HEK293T (cell line): Measurements from ENCODE around the gene RBP5.

Source experiments
- CTCF ChIA-PET: fragments of 350-600 bp; formaldehyde crosslinking; extraction: SDS; loops from one replicate; lab custom pipeline; 2021; ENCODE audit warnings: antibody characterized with exemption, inconsistent platforms; lab: Yijun Ruan, JAX
- POLR2A ChIA-PET: fragments of 350-600 bp; formaldehyde crosslinking; extraction: SDS; loops from one replicate; lab custom pipeline; 2020; ENCODE audit warnings: antibody characterized with exemption, inconsistent platforms; lab: Yijun Ruan, JAX
- DNase-seq: peaks from one replicate; pipeline ENCODE4 v3.0.0; 2012; ENCODE audit warnings: mixed read lengths; ENCODE audit errors: extremely low spot score
- ARNT ChIP-seq: fragments of 450-650 bp; IDR thresholded peaks from 2 replicates; pipeline ENCODE4 v1.6.1; 2017; ENCODE audit warnings: mild to moderate bottlenecking
- BHLHE40 ChIP-seq: fragments of 450-650 bp; IDR thresholded peaks from 2 replicates; pipeline ENCODE4 v1.6.1; 2016; ENCODE audit warnings: mild to moderate bottlenecking, moderate library complexity, borderline replicate concordance
- CTBP1 ChIP-seq: fragments of 450-650 bp; IDR thresholded peaks from 2 replicates; pipeline ENCODE4 v1.6.1; 2016; ENCODE audit warnings: borderline replicate concordance
- ELF4 ChIP-seq: fragments of 450-650 bp; IDR thresholded peaks from 2 replicates; pipeline ENCODE4 v1.6.1; 2017; ENCODE audit warnings: antibody characterized with exemption
- FOXA1 ChIP-seq: fragments of 450-650 bp; IDR thresholded peaks from 2 replicates; pipeline ENCODE4 v1.6.1; 2016; ENCODE audit warnings: mild to moderate bottlenecking
- FOXK2 ChIP-seq: fragments of 450-650 bp; IDR thresholded peaks from 2 replicates; pipeline ENCODE4 v1.6.1; 2016; ENCODE audit warnings: mild to moderate bottlenecking
- FOXM1 ChIP-seq: fragments of 450-650 bp; IDR thresholded peaks from 2 replicates; pipeline ENCODE4 v1.6.1; 2017; ENCODE audit warnings: mild to moderate bottlenecking, borderline replicate concordance
- HDGF ChIP-seq: fragments of 450-650 bp; IDR thresholded peaks from 2 replicates; pipeline ENCODE4 v1.6.1; 2017; ENCODE audit warnings: antibody characterized with exemption, borderline replicate concordance
- L3MBTL2 ChIP-seq: fragments of 450-650 bp; conservative IDR thresholded peaks from 2 replicates; pipeline ENCODE4 v1.6.1; 2016; ENCODE audit warnings: mild to moderate bottlenecking
- LEF1 ChIP-seq: fragments of 450-650 bp; IDR thresholded peaks from 2 replicates; pipeline ENCODE4 v1.6.1; 2017; ENCODE audit warnings: mild to moderate bottlenecking, borderline replicate concordance
- NFRKB ChIP-seq: fragments of 450-650 bp; IDR thresholded peaks from 2 replicates; pipeline ENCODE4 v1.6.1; 2016; ENCODE audit warnings: mild to moderate bottlenecking, moderate library complexity
- SP1 ChIP-seq: fragments of 450-650 bp; IDR thresholded peaks from 2 replicates; pipeline ENCODE4 v1.6.1; 2017
- SUZ12 ChIP-seq: fragments of 450-650 bp; IDR thresholded peaks from 2 replicates; pipeline ENCODE4 v1.6.1; 2016; ENCODE audit warnings: mild to moderate bottlenecking
- TARDBP ChIP-seq: fragments of 450-650 bp; IDR thresholded peaks from 2 replicates; pipeline ENCODE4 v1.6.1; 2016
- ZNF384 ChIP-seq: fragments of 450-650 bp; IDR thresholded peaks from 2 replicates; pipeline ENCODE4 v1.6.1; 2016
- TF ChIP-seq, protein P1 (sequence below): fragments of 450-650 bp; IDR thresholded peaks from 2 replicates; pipeline ENCODE4 v1.6.1; 2016

Gene RBP5

DNA sequence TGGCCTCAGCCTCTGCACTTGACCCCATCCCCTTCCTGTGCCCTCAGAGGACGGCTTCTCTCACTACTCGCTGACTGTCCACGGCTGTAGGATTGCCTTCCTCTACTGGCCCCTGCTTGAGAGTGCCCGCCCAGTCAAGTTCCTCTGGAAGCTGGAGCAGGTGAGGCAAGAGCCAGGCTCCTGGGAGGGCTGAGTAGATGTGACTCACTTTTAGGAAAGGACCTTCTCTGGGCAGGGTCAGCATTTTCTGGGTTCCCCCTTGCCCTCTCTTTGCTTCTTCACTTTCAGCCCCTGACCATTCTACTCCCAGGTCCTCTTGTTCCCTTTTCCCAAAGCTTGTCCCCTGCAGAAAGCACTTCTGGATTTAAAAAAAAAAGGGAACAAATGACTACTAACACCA is 9.2 kb upstream of the RBP5 start:
- ChIA-PET POLR2A (no interaction called here), CTCF (no interaction called here)
- TF ChIP-seq FOXK2 (no peak), NFRKB (no peak), SP1 (no peak), L3MBTL2 (no peak), LEF1 (no peak), ARNT (no peak), ELF4 (no peak), HDGF (no peak), SUZ12 (no peak), FOXA1 (no peak), ZNF384 (no peak), TARDBP (no peak), CTBP1 (no peak), BHLHE40 (no peak), FOXM1 (no peak)
- TF ChIP-seq, protein P1, sequence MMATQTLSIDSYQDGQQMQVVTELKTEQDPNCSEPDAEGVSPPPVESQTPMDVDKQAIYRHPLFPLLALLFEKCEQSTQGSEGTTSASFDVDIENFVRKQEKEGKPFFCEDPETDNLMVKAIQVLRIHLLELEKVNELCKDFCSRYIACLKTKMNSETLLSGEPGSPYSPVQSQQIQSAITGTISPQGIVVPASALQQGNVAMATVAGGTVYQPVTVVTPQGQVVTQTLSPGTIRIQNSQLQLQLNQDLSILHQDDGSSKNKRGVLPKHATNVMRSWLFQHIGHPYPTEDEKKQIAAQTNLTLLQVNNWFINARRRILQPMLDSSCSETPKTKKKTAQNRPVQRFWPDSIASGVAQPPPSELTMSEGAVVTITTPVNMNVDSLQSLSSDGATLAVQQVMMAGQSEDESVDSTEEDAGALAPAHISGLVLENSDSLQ, result no peak
- no peak for DNase-seq

DNA sequence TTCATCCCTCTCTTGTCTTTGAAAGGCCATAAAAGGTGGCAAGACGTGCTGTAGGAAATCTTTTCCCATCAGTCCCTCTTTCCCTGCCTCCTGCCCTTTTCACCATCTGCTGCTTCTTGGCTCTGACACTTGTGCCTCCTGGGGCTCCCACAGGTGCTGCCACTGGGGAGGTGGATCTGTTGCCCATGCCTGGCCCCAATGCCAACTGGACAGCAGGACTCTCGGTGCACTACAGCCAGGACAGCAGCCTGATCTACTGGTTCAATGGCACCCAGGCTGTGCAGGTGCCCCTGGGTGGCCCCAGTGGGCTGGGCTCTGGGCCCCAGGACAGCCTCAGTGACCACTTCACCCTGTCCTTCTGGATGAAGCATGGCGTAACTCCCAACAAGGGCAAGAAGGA is 8.0 kb upstream of the RBP5 start:
- TF ChIP-seq TARDBP (no peak), LEF1 (no peak), FOXA1 (no peak), FOXM1 (no peak), BHLHE40 (no peak), FOXK2 (no peak), CTBP1 (no peak), ARNT (no peak), L3MBTL2 (no peak), ZNF384 (no peak), SP1 (no peak), NFRKB (no peak), HDGF (no peak)
- TF ChIP-seq, protein P1, result no peak
- CTCF ChIA-PET, result interaction anchor here (1.3 kb wide), 1 partner anchor 8 kb away, joined by 3 read pairs; no protein-coding TSS in a partner anchor
- POLR2A ChIA-PET, result no interaction called here
- DNase-seq, result no peak

DNA sequence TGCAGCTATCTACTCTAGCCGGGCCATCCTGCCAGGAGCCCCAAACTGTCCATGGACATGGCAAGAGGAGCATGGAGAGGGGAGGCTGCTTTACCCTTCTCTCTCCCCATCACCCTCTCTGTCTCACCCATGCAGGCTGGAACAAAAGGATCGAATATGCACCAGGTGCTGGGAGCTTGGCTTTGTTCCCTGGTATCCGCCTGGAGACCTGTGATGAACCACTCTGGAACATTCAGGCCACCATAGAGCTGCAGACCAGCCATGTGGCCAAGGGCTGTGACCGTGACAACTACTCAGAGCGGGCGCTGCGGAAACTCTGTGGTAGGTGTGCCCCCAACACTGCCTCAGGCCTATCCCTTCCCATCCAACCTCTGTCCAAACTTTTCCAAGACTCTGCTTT is 7.4 kb upstream of the RBP5 start:
- ChIA-PET POLR2A (no interaction called here), CTCF (interaction anchor here (1.3 kb wide), 1 partner anchor 8 kb away, joined by 3 read pairs; no protein-coding TSS in a partner anchor)
- TF ChIP-seq HDGF (no peak), FOXA1 (no peak), ARNT (no peak), TARDBP (no peak), ZNF384 (no peak), NFRKB (no peak), LEF1 (no peak), L3MBTL2 (no peak), ELF4 (no peak), FOXK2 (no peak), SP1 (no peak)
- TF ChIP-seq, protein P1, result no peak
- no peak for DNase-seq

DNA sequence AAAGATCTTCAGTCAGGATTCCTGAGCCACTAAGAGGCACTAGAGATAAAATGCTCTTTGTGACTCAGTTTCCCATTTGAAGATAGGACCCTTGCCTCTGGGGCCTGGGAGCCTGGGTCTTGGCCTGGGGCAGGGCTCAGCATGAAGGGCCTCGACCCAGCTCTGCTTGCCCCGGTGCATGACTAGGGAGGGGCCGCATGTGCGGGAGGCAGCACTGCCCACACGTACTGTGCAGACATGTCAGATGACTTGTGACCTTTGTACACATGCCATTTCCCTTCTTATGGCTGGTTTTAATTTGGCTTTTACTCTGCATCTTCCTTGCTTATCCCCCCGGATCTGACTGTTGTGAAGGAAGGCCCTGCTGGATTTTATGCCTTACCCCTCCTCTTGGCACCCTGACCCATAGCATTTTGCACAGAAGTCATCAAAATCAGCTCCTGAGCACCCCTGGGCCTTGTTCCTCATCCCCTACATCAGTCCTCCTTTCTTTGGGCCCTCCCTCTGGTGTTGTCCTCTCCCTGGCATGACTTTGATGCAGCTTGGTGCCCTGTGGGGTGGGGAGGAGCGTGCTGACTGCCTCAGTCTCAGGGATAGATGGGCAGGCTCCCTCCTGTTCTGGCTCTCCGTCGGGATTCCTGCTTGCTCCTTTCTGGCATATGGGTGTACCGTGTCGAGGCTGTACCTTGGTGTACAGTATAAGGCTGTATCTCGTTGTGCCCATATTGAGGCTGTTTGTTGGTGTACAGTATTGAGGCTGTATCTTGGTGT is 5.9 kb upstream of the RBP5 start:
- TF ChIP-seq SP1 (no peak), FOXA1 (no peak), ZNF384 (no peak), L3MBTL2 (no peak)
- ChIA-PET CTCF (interaction anchor here (1.2 kb wide), 1 partner anchor 10 kb away, joined by 5 read pairs; no protein-coding TSS in a partner anchor), POLR2A (interaction anchor here (0.6 kb wide), 1 partner anchor 214 kb away, joined by 3 read pairs; no protein-coding TSS in a partner anchor)
- no peak for DNase-seq

DNA sequence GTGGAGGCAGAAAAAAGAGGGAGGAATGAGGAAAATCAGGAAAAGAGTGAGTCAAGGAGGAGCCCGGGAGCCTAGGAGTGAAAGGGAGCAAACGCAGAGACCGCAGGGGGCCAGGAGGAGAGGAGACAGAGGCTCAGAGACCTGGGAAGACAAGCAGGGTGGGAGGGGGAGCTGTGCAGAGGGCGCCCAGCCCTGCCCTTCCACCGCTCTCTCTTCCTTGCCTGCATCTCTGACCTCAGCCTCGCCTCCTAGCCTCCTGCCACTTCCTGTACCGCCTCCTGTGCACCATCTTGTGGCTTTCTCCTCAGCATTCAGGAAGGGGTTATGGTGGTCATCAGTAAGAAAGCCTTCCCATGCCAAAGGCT is 2.8 kb upstream of the RBP5 start:
- TF ChIP-seq LEF1 (no peak), NFRKB (no peak), ELF4 (no peak), FOXK2 (no peak), L3MBTL2 (no peak), BHLHE40 (no peak), FOXM1 (no peak)
- DNase-seq, result no peak

More for the DNA sequence above, 2.8 kb upstream of the RBP5 start:
- ChIA-PET POLR2A (interaction anchor here (1.8 kb wide), 2 partner anchors 10 to 187 kb away, joined by 4 to 10 read pairs; partner anchors contain the start of genes C12orf57 and RNU7-1), CTCF (interaction anchor here (1.4 kb wide), 1 partner anchor 13 kb away, joined by 4 read pairs; no protein-coding TSS in a partner anchor)
